HG03196 (cell line): ENCODE data around the gene FAM187B.
"Not testable (repeated sequence)": the region's sequence is repeated elsewhere in the genome, so short reads cannot be mapped to it uniquely, and the experiment has no call there.

ENCODE experiments used
- ATAC-seq: cut with Tn5 transposase; IDR thresholded peaks from one replicate; pipeline ENCODE4 v1.9.1; 2021; ENCODE audit not compliant: unreplicated experiment

The FAM187B gene

DNA sequence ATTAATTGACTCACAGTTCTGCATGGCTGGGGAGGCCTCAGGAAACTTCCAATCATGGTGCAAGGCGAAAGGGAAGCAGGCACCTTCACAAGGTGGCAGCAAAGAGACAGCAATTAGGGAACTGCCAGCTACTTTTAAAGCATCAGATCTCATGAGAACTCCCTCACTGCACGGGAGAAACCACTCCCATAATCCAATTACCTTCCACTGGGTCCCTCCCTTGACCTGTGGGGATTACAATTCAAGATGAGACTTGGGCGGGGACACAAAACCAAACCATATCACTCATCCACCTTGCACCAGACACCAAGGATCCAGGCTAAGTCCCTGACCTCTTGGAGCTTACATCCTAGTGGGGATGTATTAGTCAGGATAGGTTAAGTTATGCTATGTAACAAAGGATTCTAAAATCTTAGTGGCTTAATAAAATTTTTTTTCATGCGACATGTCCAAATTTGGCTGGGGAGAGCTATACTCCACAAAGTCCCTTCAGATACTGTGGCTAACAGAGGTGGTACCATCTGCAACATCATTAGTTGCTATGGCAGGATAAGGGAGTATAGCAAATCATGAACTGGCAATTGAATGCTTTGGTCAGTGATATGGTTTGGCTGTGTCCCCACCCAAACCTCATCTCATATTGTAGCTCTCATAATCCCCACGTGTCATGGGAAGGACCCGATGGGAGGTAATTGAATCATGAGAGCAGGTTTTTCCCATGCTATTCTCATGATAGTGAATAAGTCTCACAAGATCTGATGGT, 8.3 kb upstream of the FAM187B start:
- no peak for ATAC-seq

- no peak for ATAC-seq
Observed at GRCh38 chr19:35232912-35233311, 4.4 kb upstream of the FAM187B start.

DNA sequence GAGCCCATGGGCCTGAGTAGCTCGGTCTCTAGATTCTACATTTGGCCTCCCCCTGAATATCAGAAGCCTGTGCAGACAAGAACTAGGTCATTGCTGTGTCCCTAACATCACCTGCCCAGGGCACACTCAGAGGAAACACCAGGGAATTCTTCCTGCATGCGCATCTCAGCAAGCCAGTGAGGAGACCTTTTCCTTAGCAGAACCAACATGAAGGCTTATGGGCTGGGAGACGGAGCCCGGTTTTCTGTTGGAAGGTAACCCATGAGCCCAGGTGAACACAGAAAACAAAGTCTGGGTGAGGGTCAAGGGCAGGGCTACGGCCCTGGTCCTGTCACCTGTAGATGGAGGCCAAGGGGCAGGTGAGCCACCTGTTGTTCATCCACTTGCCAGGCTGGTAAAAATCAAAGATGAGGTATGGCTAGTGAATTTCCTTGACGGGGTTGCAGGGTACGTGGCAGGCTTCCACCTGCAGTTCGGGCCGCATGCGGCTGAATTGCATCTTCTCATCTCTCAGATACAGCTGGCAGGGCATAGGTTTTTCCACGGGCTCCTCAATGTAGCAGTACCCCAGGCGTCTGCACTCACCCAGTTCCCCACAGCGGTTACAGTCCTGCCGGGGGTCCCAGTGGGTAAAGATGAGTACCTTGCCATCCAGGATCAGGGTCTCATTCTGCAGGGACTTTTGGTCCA, 3.6 kb upstream of the FAM187B start:
- ATAC-seq: no peak

DNA sequence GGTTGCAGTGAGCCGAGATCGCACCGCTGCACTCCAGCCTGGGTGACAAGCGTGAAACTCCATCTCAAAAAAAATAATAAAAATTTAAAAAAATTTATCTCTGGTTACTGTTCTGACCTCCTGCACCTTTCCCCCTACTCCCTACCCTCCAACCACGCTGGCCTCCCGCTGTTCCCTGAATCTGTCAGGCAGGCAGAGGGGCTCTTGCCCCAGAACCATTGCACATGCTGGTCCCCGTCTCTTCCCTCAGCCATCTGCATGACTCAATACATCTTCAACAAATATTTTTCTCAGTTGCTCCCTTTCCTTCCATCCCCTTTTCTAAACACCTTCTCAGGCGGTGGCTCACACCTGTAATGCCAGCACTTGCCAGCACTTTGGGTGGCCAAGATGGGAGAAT, 1.1 kb upstream of the FAM187B start:
- no peak for ATAC-seq

- ATAC-seq: no peak
Observed at GRCh38 chr19:35226748-35227147, 1.8 kb downstream of the FAM187B start.

- no peak for ATAC-seq
Observed at GRCh38 chr19:35225951-35226350, 2.6 kb downstream of the FAM187B start.

GRCh38 chr19:35224681-35225571, 3.6 kb downstream of the FAM187B start:
- ATAC-seq: no peak

DNA sequence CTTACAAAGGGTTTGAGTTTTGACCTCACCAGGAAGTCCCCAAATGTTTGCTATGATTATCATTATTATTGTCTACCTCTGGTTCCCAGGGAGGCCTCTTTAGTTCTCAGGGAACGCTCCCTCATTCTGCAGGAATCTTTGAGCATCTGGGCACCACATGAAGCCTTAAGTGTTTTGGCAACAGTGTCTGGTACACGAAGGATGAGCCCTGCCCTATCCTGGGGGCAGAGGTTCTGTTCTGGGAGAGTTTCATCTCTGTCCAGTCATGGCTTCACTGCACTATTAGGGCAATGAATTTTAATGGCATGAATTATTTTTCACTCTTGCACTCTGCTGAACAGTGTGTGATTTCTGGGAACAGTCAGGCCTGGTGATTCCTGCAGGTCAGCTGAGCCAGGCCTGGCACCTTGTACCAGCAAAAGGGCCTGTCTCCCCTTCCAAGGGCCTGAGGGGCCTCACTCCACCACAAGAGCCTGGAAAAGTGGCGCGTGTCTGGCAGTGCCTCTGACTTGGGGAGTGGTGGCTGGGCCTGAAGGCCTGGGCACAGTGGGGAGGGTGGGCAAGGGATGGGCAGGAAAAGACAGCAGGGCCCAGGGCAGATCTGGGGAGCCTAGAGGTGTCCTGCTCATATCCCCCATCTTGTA, 4.6 kb downstream of the FAM187B start:
- ATAC-seq: no peak

- ATAC-seq: no peak
Observed at GRCh38 chr19:35223084-35223790, 5.3 kb downstream of the FAM187B start.

- ATAC-seq: no peak
Observed at GRCh38 chr19:35222373-35223015, 6.0 kb downstream of the FAM187B start.

DNA sequence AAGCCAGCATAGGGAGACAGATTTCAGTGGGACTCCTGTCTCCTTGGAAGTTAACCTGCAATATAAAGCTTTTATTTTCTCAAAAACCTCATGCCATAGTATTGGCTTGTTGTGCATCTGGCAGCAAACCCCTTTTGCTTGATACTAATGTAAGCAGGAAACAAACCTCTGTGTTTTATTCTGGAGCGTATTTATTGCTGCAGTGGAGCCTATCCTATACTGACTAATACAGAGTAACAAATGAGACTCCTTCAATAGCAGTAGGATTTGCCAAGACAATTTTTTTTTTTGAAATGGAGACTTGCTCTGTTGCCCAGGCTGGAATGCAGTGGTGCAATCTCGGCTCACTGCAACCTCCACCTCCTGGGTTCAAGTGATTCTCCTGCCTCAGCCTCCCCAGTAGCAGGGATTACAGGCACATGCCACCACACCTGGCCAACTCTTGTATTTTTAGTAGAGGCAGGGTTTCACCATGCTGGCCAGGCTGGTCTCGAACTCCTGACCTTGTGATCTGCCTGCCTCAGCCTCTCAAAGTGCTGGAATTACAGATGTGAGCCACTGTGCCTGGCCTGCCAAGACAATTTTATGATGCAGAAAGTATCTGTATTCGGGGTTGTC, 7.5 kb downstream of the FAM187B start:
- ATAC-seq: not testable (repeated sequence)

GRCh38 chr19:35220315-35220921, 8.1 kb downstream of the FAM187B start:
- ATAC-seq: no peak

- no peak for ATAC-seq
Observed at GRCh38 chr19:35219008-35219407, 9.5 kb downstream of the FAM187B start.

- ATAC-seq: no peak
Observed at GRCh38 chr19:35217649-35217990, 10.9 kb downstream of the FAM187B start.

GRCh38 chr19:35216833-35217648, 11.5 kb downstream of the FAM187B start:
- no peak for ATAC-seq

- ATAC-seq: no peak
Observed at GRCh38 chr19:35216016-35216832, 12.3 kb downstream of the FAM187B start.

DNA sequence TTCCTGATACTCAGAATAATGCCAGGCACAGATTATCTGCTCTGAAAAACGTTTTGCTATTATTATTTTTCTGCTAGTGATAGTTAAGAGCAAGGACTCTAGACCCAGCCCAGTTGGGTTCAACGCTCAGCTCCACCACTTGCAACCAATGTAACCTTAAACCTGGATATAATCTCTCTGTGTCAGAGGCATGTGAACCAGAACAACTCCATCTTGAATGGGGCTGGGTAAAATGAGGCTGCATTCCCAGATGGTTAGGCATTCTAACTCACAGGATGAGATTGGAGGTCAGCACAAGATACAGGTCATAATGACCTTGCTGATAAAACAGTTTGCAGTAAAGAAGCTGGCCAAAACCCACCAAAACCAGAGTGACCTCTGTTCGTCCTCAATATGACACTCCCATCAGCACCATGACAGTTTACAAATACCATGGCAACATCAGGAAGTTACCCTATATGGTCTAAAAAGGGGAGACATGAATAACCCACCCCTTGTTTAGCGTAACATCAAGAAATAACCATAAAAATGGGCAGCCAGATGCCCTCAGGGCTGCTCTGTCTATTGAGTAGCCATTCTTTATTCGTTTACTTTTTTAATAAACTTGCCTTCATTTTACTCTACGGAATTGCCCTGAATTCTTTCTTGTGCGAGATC, 13.6 kb downstream of the FAM187B start:
- ATAC-seq: no peak
